Gastroesophageal sphincter (tissue), 4 donors: ENCODE measurements around the gene PDE1C. TPM values are rescaled to one million over a fixed set of nuclear protein-coding genes. Genes with fewer than 3 reads are reported as not detected.

Experiments
- ATAC-seq: fragments of 150-250 bp; one replicate; pipeline ENCODE4 v1.9.1; 2016; ENCODE audit warnings: mild to moderate bottlenecking, moderate library complexity
- H3K27ac ChIP-seq, 4 donors: fragments of 200-600 bp; sonication (generic) in 3 of 4; 1 replicate in 3 of 4; 2 replicates in 1 of 4; pipeline ENCODE4 v1.5.1; 2016 to 2019
- H3K27me3 ChIP-seq: fragments of 200-600 bp; sonication (generic); one replicate; pipeline ENCODE4 v1.5.1; 2019
- H3K36me3 ChIP-seq, 2 donors: fragments of 200-600 bp; sonication (generic); one replicate each; pipeline ENCODE4 v1.5.1; 2019; ENCODE audit warnings: control low read depth in 1 of 2
- H3K4me1 ChIP-seq, 3 donors: fragments of 200-600 bp; sonication (generic); 1 replicate in 2 of 3; 2 replicates in 1 of 3; pipeline ENCODE4 v1.5.1; 2016 to 2019; ENCODE audit warnings: control low read depth in 2 of 3
- H3K4me3 ChIP-seq, 2 donors: fragments of 200-600 bp; sonication (generic); one replicate each; pipeline ENCODE4 v1.5.1; 2019; ENCODE audit warnings: mild to moderate bottlenecking in 1 of 2, moderate library complexity in 1 of 2
- H3K9me3 ChIP-seq, 3 donors: fragments of 200-600 bp; sonication (generic); one replicate each; pipeline ENCODE4 v1.5.1; 2017 to 2019; ENCODE audit warnings: control low read depth in 2 of 3
- EP300 ChIP-seq: sonication (generic); formaldehyde crosslinking; IDR thresholded peaks from one replicate; pipeline ENCODE4 v1.6.1; 2017; ENCODE audit warnings: antibody characterized with exemption, mild to moderate bottlenecking
- POLR2A ChIP-seq, 2 donors: fragments of 450-650 bp; IDR thresholded peaks; one replicate each; pipeline ENCODE4 v1.6.1; 2017; ENCODE audit warnings: antibody characterized with exemption in 2 of 2, mild to moderate bottlenecking in 2 of 2, moderate library complexity in 1 of 2
- POLR2AphosphoS5 ChIP-seq: sonication (generic); formaldehyde crosslinking; IDR thresholded peaks from one replicate; pipeline ENCODE4 v1.6.1; 2017; ENCODE audit warnings: antibody characterized with exemption
- WGBS, 2 donors: methylation state at CpG; one replicate each; pipeline ENCODE4 v1.1.5; 2018; ENCODE audit warnings: low coverage in 1 of 2; 5-methylcytosine and 5-hydroxymethylcytosine counted together
- total RNA-seq, 4 donors: library from RNA; depleted of rRNA; stranded (reverse); fragments of >200 nt; gene quantifications; one replicate each; pipeline ENCODE4 v1.1.0, GENCODE V29; 2016
- TF ChIP-seq, protein P1 (sequence below), 4 experiments: fragments of 200-600 bp in 2 of 4; fragments of 450-650 bp in 2 of 4; sonication (generic) in 1 of 4; IDR thresholded peaks; one replicate each; pipeline ENCODE4 v1.5.1; 2017 to 2019; ENCODE audit warnings: antibody characterized with exemption in 4 of 4, mild to moderate bottlenecking in 2 of 4, moderate library complexity in 2 of 4

The PDE1C gene
- total RNA-seq, 4 donors from 2014 or later, result 17.2 to 28.8 (median 21.7) TPM

DNA sequence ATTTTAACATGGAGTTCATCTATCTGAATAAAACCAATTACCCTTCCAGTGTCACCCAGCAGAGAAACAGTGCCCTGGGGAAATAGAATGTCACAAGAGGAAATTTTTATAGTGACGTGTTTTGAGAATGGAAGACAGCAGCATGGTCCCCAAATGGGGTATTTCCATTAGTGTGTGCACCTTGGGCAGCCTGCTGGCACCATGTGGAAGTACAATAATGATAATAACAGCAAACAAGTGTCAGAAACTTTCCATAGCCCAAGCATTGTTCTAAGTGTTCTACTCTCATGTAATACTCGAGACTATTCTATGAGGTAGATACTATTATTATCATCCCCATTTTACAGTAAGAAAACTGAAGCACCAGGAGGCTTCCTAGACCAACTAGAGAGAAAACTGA is 2.2 kb upstream of the PDE1C start:
- no peaks in the 10 kb centered on the region for H3K9me3 ChIP-seq
- peaks cover 9% of the 10 kb centered on the region for H3K27me3 ChIP-seq
- no peak for ATAC-seq
- 53 to 67% methylated on average over 1 to 2 of the region's 2 CpGs for WGBS, 2 donors
- H3K4me3 ChIP-seq, result no peak overlapping the region
- H3K36me3 ChIP-seq, result no peaks in the 10 kb centered on the region
- H3K4me1 ChIP-seq, result peaks cover 0 to 44% (median 0%) of the 10 kb centered on the region in 3 donors
- TF ChIP-seq EP300 (no peak), POLR2A (IDR thresholded peaks at IDR 0.05) (no peak), POLR2AphosphoS5 (no peak)
- TF ChIP-seq, protein P1, sequence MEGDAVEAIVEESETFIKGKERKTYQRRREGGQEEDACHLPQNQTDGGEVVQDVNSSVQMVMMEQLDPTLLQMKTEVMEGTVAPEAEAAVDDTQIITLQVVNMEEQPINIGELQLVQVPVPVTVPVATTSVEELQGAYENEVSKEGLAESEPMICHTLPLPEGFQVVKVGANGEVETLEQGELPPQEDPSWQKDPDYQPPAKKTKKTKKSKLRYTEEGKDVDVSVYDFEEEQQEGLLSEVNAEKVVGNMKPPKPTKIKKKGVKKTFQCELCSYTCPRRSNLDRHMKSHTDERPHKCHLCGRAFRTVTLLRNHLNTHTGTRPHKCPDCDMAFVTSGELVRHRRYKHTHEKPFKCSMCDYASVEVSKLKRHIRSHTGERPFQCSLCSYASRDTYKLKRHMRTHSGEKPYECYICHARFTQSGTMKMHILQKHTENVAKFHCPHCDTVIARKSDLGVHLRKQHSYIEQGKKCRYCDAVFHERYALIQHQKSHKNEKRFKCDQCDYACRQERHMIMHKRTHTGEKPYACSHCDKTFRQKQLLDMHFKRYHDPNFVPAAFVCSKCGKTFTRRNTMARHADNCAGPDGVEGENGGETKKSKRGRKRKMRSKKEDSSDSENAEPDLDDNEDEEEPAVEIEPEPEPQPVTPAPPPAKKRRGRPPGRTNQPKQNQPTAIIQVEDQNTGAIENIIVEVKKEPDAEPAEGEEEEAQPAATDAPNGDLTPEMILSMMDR (IDR thresholded peaks at IDR 0.05), result no peak
- peak overlapping the region in 1 of 4 donors; percentile 81 for H3K27ac ChIP-seq

DNA sequence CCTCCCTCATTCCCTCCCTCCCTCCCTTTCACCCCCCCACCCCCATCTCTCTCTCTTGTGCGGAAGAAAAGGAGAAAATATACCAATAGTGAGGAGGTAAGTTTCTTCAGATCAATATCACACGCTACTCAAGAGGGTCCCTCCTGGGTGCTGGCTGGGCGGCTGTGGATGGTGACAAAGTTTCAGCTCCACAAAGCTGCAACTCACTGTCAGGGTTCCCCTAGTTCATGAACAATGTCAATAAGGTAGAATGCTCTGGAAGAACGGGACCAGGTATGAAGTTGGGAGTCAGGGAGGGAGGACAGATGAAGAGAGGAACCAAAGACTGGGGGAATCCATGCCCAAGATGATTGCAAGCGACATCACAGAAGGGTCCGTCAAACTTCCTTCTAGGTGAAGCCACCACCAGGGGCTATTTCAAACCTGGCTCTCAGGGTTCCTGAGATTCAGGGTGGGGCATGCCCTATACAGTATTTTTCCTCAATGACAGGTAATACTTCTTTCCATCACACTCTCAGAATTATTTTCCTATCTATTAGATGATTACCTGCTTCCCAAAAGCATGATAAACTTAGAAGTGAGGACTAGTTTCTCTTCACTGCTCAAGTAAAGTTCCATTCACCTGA is 1.4 kb upstream of the PDE1C start:
- peaks cover 9% of the 10 kb centered on the region for H3K27me3 ChIP-seq
- peak overlapping the region; percentile 17 to 87 (median 82) for H3K27ac ChIP-seq

DNA sequence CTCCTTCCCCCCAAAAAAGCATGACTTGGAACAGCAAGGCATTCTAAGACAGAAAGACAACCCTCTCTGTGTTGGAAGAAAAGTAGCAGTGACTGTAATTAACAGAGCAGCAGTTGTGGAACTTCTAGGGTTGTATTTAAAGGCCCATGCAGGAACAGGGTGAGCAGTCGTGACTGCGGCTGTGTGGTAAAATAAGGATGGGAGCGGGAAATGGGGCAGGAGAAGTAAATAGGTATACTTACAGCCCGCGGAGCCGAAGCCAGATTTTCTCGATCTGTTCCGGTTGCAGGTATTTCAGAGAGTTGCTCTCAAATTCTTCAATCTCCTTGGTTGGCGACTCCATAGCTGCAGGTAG is 179 bp downstream of the PDE1C start:
- Histone ChIP-seq H3K36me3 (no peaks in the 10 kb centered on the region), H3K4me1 (peaks cover 0 to 44% (median 0%) of the 10 kb centered on the region in 3 donors), H3K27me3 (peaks cover 9% of the 10 kb centered on the region), H3K4me3 (peak overlapping the region; percentile 43 to 70), H3K9me3 (no peaks in the 10 kb centered on the region), H3K27ac (peak overlapping the region; percentile 17 to 87 (median 82))
- TF ChIP-seq POLR2AphosphoS5 (no peak), EP300 (no peak), POLR2A (IDR thresholded peaks at IDR 0.05) (no peak)
- TF ChIP-seq, protein P1 (IDR thresholded peaks at IDR 0.05), result no peak
- no peak for ATAC-seq
- 0 to 10% methylated on average over 7 to 9 of the region's 9 CpGs for WGBS, 2 donors

More for the DNA sequence above, 1.4 kb upstream of the PDE1C start:
- WGBS, 2 donors, result 18 to 100% methylated on average over 2 to 6 of the region's 6 CpGs
- H3K9me3 ChIP-seq, result no peaks in the 10 kb centered on the region
- peak overlapping the region; percentile 43 to 70 for H3K4me3 ChIP-seq
- TF ChIP-seq, protein P1 (IDR thresholded peaks at IDR 0.05), result peak in 1 of 4 experiments; percentile 5
- TF ChIP-seq POLR2AphosphoS5 (no peak), EP300 (no peak)
- peaks cover 0 to 44% (median 0%) of the 10 kb centered on the region in 3 donors for H3K4me1 ChIP-seq
- H3K36me3 ChIP-seq, result no peaks in the 10 kb centered on the region
- ATAC-seq, result no peak

DNA sequence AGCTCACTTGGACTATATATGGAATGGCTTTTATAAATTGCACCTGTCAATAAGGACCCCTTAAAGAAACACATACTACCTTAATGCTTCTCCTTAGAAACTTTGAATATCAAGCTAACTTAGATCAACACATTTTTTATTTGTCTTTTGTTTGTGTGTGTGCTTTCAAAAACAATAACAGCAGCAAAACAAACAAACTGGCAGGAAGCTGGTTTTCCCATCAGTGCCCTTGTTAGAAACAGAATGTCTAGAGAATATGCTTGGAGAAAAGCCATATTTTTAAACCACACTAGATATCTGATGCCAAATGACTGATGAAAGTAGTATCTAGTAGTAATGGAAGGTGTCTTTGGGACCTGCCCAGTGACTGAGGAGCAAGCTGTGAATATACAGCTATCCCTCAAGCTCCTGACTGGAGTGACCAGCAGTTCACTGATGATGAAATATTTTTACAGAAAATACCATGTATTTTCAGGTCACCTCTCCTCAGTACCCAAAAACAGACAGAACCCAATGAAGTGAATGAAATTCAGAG is 1.0 kb downstream of the PDE1C start:
- Histone ChIP-seq H3K27ac (peak overlapping the region in 3 of 4 donors; percentile 81 to 87 (median 83)), H3K36me3 (no peaks in the 10 kb centered on the region), H3K9me3 (no peaks in the 10 kb centered on the region), H3K27me3 (peaks cover 9% of the 10 kb centered on the region), H3K4me1 (peaks cover 0 to 44% (median 0%) of the 10 kb centered on the region in 3 donors), H3K4me3 (peak overlapping the region; percentile 10 to 16)
- ATAC-seq, result no peak
- TF ChIP-seq POLR2AphosphoS5 (no peak), POLR2A (IDR thresholded peaks at IDR 0.05) (no peak), EP300 (no peak)
- TF ChIP-seq, protein P1 (IDR thresholded peaks at IDR 0.05), result no peak
